GM19025 (cell line): ENCODE data around the gene DMTF1.
"Not testable (repeated sequence)": the region's sequence is repeated elsewhere in the genome, so short reads cannot be mapped to it uniquely, and the experiment has no call there.

Source experiments
- ATAC-seq: cut with Tn5 transposase; IDR thresholded peaks from one replicate; pipeline ENCODE4 v1.9.1; 2021; ENCODE audit warnings: mild to moderate bottlenecking, low read depth, moderate library complexity; ENCODE audit not compliant: unreplicated experiment

Gene DMTF1, protein sequence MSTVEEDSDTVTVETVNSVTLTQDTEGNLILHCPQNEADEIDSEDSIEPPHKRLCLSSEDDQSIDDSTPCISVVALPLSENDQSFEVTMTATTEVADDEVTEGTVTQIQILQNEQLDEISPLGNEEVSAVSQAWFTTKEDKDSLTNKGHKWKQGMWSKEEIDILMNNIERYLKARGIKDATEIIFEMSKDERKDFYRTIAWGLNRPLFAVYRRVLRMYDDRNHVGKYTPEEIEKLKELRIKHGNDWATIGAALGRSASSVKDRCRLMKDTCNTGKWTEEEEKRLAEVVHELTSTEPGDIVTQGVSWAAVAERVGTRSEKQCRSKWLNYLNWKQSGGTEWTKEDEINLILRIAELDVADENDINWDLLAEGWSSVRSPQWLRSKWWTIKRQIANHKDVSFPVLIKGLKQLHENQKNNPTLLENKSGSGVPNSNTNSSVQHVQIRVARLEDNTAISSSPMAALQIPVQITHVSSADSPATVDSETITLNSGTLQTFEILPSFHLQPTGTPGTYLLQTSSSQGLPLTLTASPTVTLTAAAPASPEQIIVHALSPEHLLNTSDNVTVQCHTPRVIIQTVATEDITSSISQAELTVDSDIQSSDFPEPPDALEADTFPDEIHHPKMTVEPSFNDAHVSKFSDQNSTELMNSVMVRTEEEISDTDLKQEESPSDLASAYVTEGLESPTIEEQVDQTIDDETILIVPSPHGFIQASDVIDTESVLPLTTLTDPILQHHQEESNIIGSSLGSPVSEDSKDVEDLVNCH

GRCh38 chr7:87152112-87152896, at the start of gene DMTF1:
Gene DMTF1 (plus strand): TSS chr7:87152453. CDS start chr7:87164942, 12,489 bp downstream.
- peak; percentile 85 for ATAC-seq

DNA sequence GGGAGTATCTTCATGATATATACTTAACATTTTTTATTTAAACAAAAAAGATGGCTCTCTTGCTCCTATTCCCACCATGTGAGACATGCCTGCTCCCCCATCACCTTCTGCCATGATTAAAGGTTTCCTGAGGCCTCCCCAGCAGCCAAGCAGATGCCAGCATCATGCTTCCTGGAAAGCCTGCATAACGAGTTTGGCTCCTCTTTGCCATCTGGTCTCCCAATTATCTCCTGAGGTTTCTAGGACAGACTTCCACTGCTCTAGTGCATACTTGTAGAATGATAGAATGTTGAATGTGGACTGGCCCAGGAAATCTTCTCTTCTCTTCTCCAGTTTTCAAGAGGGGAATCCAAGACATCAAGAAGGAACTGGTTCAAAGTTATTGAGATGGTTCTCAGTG, 46.9 kb upstream of the DMTF1 start:
- no peak for ATAC-seq

- no peak for ATAC-seq
These were observed 45.2 kb upstream of the DMTF1 start for GRCh38 chr7:87106974-87107612.

DNA sequence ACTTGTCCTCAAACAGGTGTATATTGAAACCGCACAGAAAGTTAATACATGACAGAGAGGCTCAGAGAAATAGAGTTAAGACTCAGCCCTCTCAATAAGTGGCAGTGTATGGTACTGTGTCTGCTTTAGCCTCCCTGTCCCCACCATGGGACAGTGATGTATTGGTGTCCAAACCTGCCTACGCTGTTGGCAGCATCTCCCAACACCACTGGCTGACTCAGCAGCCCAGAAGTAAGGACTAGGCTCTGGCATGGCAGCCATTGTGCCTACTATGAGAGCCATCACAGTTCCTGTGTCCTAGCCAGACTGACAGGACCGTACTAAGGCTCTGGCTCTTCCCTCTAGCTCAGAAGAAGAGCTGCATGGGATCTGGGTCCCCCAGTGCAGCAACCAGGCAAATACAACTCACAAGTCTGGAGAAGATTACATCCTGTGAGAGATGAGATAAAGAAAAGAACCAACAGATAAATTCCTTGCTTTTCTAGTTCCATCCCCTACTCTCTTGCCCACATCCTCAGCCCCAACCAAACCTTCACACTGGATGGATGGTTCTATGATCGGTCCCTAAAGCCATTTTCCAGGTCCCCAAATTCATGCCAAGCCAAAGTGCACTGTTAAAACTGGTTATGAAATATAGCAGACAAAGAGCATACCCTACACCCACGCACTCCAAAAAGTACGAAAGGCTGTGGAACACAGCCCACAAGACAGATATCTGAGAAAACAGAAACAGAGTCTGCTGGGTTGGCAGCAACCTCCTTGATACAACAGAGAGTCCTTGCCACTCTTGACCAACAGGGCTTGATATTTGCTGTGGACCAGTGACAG, 44.1 kb upstream of the DMTF1 start:
- no peak for ATAC-seq

DNA sequence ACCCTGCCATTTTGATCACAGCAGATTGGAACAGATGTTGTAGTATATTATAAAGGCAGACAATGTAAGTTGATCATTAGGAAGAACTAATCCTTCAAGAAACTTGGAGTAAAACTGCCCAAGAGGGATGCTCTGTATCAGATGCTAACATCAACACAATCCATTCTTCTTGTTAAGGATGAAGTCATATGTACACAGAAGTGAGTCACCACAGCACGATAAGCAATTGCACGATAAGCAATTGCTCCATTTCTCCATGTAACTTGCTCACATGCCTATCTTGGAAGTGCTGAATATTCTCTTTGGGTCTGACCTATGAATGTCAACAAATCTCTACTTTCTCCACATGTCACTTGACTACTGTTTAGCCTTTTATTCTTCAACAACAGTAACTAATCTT, 41.5 kb upstream of the DMTF1 start:
- no peak for ATAC-seq

DNA sequence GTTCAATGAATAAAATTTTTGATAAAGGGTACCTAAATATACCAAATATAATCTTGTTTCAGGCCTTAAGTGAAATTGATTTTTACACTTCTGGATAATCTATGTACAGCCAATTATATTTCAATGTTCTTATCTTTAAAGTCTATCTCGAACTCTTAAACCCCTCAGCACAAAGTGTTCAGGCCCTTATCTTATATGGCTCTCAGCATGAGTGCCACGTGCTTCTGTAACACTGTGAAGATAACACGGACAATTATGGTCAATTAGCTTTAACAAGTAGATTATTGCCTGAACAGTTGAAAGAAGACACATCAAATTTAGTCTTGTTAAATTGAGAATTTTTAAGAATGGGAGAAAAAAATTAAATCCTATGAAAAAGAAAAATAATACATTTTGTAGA, 40.4 kb upstream of the DMTF1 start:
- no peak for ATAC-seq

- no peak for ATAC-seq
These were observed 39.2 kb upstream of the DMTF1 start for GRCh38 chr7:87113077-87113476.

DNA sequence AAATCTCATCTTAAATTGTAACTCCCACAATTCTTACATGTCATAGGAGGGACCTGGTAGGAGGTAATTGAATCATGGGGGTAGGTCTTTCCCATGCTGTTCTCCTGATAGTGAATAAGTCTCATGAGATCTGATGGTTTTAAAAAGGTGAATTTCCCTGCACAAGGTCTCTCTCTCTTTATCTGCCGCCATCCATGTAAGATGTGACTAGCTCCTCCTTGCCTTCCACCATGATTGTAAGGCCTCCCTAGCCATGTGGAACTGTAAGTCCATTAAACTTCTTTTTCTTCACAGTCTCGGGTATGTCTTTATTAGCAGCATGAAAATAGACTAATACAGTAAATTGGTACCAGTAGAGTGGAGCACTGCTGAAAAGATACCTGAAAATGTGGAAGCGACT, 38.3 kb upstream of the DMTF1 start:
- not testable (repeated sequence) for ATAC-seq

DNA sequence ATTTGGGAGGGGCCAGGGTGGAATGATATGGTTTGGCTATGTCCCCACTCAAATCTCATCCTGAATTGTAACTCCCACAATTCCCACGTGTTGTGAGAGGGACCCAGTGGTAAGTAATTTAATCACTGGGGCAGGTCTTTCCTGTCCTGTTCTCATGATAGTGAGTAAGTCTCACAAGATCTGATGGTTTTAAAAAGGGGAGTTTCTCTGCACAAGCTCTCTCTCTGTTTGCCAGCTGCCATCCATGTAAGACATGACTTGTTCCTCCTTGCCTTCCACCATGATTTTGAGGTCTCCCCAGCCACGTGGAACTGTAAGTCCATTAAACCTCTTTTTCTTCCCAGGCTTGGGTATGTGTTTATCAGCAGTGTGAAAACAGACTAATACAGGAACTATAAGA, 36.5 kb upstream of the DMTF1 start:
- not testable (repeated sequence) for ATAC-seq

DNA sequence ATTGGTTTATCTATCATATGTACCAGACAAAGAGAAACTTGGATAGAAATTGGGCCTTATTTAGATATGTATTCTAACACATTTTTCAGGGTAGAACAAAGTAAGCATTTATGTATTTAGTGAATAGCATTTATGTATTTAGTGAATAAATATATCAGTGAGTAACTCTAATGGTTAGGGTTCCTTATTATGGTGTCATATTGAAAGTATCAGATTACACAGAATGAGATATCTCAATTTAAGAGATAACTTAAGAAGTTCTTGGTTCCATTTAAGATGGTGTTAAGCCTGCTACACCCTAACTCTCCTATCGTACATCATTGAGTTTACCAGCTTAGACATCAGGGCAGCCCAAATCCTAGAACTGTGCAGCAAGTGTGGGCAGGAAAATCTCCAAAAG, 35.9 kb upstream of the DMTF1 start:
- no peak for ATAC-seq

DNA sequence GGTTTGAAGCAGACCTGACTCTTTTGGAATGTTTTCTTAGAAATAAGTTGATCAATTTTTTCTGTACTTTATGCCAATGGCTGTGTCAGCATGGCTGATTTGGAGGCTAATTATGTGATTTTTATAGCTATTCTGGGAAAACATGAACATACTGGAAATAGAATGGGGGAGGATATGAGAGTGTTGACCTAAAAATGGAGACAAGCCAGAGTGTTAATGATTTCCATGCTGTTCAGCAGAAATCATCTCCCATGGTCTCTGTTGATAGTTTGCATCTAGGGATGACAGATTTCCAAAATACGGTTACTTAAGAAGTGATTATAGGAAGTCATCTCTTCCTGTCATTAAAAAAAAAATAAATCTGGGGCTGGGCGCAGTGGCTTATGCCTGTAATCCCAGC, 32.7 kb upstream of the DMTF1 start:
- ATAC-seq, result no peak

DNA sequence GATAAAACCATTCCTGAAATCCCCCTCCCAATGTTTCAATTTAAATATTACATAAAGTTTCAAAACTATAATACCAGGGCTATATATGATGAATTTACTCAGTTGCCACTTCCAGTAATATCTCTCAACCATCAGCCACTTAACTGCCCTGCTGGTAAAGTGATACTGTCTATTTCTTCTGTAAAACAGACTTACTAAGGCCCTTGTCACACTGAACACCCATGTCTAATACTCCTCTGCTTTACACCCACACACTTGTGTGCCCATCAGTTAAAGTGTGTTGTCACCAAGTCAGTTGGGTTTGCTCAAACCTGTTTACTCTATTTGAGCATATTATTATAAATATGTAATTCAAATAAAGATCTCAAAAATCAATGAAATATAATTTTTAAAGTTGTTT, 29.1 kb upstream of the DMTF1 start:
- no peak for ATAC-seq

- ATAC-seq, result no peak
These were observed 25.2 kb upstream of the DMTF1 start for GRCh38 chr7:87127019-87127418.

DNA sequence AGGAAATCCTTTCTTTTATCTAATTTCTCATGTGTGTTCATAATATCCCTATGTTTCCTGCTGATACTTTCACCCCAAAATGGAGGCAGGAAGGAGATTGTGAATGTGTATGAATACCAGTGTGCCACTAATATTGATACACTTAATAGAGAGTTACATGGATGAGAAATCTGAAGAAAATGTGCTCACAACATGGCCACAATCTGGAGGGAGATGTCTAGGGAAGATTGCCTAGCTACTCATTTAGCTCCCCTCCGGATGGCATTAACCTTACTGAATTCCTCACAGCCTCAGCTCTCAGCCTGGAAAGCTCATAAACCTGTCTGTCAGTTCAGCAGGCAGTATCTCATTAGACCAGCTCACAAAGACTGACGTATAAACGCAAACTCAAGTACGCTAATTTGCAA, 23.4 kb upstream of the DMTF1 start:
- ATAC-seq, result no peak

DNA sequence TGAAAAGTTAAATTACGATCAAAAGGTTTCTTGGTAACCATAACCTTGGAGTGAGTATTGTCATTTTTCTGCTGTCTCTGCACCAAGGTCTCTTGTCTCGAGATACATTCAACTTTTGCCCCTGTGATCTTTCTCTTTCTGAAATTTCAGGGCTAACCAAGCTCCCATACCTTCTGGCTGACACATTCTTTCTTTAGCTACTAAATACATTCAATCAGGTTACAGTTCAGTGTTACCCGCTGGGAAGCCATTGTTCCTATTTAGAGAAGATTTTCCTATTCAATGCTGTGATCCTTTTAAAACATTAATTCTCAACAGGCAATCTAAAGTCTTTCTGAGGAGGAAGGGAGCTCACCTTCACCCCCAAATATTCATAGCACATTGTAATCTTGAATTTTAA, 22.9 kb upstream of the DMTF1 start:
- no peak for ATAC-seq

DNA sequence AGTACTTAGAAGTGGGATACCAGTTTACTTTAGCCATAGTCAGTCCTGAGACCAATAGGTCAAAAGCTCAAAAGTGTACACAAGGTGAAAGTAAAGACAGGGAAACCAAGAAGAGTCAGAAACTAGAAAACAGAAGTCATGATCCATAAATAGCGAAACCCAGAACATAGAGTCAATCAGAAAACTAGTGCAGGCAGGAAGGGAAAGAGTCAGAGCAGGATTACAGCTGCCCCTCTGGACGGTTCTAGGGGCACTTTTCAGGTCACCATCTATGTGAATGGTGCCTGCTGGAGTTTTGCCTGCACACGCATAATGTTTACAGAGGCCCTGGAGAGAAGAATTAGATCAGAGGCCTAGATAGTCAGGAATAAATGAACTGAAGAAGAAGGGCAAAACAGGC, 22.4 kb upstream of the DMTF1 start:
- peak; percentile 89 for ATAC-seq

DNA sequence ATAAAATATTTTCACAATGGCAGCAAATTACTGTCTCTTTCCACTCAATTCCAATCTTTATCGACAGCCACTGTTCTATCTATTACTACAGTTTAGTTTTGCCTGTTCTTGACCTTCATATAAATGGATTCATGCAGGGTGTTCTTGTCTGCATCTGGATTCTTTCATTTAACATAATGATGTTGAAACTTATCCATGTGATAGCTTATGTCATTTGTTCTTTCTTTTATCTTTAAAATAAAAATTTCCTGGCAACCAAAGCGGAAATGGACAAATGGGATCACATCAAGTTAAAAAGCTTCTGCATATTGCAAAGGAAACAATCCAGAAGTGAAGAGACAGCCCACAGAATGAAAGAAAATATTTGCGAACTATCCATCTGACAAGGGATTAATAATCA, 20.5 kb upstream of the DMTF1 start:
- no peak for ATAC-seq

- ATAC-seq, result no peak
These were observed 15.0 kb upstream of the DMTF1 start for GRCh38 chr7:87137271-87137670.

DNA sequence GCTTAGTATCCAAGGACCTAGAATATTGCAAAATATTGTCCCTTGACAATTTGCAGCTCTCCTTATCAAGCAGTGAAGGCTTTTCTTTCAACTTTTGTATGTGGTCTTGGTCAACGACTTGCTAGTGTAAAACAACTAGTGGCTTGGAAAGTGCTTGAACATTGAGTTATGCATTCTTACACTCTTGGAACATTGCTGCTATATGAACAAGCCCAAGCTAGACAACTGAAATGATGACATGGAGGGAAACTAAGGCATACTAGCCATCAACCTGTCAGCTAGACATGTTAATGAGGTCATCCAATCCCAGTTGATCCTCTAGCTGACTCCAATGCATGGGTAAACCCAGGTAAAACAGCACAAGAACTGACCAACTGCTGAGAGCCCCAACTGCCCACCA, 12.7 kb upstream of the DMTF1 start:
- no peak for ATAC-seq

DNA sequence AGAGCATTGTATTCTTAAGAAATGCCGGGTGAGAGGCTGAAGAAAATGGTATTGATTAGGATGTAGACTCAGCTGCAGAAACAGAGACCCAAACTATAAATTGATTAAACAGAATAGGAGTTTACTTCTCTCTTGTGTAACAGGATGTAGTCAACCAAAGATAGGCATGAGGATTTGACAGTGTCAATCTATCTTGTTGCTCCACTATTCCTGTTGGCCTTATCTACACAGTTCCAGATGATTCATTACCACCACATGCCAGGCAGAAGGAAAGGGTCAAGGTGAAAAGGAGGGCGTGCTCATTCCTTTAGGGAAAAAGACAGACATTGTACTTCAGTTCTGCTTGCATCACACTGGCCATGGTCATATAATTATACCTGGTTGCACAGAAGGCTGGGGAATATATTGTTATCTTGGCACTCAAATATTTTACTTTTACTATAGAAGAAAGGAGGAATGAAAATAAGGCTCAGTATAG, 11.9 kb upstream of the DMTF1 start:
- no peak for ATAC-seq
